AG04449 (cell line): ENCODE results near the gene SYNJ2.

Experiments
- CTCF ChIA-PET: fragments of 350-600 bp; formaldehyde crosslinking; extraction: SDS; loops from one replicate; lab custom pipeline; 2021; ENCODE audit warnings: antibody characterized with exemption; lab: Yijun Ruan, JAX
- POLR2A ChIA-PET: fragments of 400-600, 350-600 bp; formaldehyde crosslinking; extraction: SDS; loops from one replicate; lab custom pipeline; 2020; ENCODE audit warnings: antibody characterized with exemption, inconsistent platforms; lab: Yijun Ruan, JAX
- DNase-seq: peaks from one replicate; pipeline ENCODE4 v3.0.0-alpha.2; 2010; ENCODE audit warnings: low read depth, low spot score
- H3K4me3 ChIP-seq: 2 replicates; pipeline ENCODE4 v1.5.1; 2011; ENCODE audit warnings: low read depth, mild to moderate bottlenecking, control low read depth, low read length
- TF ChIP-seq, protein P1 (sequence below): IDR thresholded peaks from one replicate; pipeline ENCODE4 v1.5.1; 2011; ENCODE audit warnings: mild to moderate bottlenecking, moderate library complexity, low read length, control low read depth, inconsistent platforms; ENCODE audit not compliant: insufficient read depth; ENCODE audit errors: missing control alignments

SYNJ2 gene

DNA sequence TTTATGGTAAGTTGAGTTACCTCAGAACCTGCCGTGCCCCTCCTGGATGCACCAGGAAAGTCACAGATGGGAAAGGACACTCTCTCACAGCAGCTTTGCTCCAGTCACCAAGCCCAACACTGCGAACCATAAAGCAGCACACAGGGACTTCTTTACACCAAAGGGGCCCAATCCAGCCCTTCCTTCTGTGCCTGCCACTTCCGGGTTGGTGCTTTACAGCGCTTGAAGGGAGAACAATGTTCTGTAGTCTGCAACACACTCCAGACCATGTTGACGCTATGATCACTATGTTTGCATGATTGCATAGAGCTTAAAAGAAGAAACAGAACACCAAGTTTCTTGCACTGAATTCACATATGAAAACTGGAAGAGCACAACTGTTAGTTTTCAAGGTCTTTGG is 129.3 kb downstream of the SYNJ2 start:
- no peak for DNase-seq
- TF ChIP-seq, protein P1, sequence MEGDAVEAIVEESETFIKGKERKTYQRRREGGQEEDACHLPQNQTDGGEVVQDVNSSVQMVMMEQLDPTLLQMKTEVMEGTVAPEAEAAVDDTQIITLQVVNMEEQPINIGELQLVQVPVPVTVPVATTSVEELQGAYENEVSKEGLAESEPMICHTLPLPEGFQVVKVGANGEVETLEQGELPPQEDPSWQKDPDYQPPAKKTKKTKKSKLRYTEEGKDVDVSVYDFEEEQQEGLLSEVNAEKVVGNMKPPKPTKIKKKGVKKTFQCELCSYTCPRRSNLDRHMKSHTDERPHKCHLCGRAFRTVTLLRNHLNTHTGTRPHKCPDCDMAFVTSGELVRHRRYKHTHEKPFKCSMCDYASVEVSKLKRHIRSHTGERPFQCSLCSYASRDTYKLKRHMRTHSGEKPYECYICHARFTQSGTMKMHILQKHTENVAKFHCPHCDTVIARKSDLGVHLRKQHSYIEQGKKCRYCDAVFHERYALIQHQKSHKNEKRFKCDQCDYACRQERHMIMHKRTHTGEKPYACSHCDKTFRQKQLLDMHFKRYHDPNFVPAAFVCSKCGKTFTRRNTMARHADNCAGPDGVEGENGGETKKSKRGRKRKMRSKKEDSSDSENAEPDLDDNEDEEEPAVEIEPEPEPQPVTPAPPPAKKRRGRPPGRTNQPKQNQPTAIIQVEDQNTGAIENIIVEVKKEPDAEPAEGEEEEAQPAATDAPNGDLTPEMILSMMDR, result no peak
- no peak overlapping the region for H3K4me3 ChIP-seq
- CTCF ChIA-PET, result interaction anchor here (0.9 to 1.8 kb wide), 5 partner anchors 8 to 39 kb away, joined by 3 to 4 read pairs (median 3); no protein-coding TSS in a partner anchor
- POLR2A ChIA-PET, result no interaction called here

DNA sequence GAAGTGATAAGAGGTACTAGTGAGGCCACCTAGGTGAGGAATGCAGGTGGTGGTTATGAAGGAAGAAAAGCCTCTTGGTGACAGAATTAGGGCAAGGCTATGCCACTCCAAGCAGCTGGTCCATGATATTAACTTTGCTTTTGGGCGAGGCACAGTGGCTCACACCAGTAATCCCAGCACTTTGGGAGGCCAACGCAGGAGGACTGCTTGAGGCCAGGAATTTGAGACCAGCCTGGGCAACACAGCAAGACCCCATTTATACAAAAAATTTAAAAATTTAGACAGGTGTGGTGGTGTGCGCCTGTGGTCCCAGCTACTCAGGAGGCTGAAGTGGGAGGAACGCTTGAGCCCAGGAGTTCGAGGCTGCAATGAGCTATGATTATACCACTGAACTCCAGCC is 130.3 kb downstream of the SYNJ2 start:
- H3K4me3 ChIP-seq, result no peak overlapping the region
- ChIA-PET POLR2A (no interaction called here), CTCF (interaction anchor here (0.9 to 1.5 kb wide), 4 partner anchors 14 to 22 kb away, joined by 3 to 4 read pairs (median 3); no protein-coding TSS in a partner anchor)
- no peak for DNase-seq
- TF ChIP-seq, protein P1, result no peak

DNA sequence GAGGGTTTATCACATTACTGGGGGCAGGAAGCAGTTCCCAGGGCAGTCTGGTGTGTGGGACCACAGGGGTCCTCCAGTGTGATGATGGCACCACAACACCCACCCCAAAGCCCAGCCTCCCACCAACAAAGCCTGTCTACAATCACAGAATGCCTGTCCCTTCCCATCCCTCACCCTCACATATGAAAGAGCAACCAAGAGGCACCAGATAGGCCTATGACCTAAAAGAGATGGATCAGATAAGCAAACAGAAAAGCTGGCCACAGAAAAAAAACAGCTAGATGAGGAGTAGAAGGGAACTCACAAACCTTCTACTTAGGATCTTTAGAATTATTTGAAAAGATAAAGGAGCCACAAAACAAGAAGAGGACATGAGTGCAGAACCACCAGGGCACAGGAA is 132.1 kb downstream of the SYNJ2 start:
- no peak overlapping the region for H3K4me3 ChIP-seq
- TF ChIP-seq, protein P1, result no peak
- DNase-seq, result no peak
- POLR2A ChIA-PET, result no interaction called here
- CTCF ChIA-PET, result interaction anchor here (1.3 kb wide), 1 partner anchor 18 kb away, joined by 4 read pairs; no protein-coding TSS in a partner anchor

- DNase-seq, result no peak
- no peak overlapping the region for H3K4me3 ChIP-seq
- ChIA-PET CTCF (no interaction called here), POLR2A (no interaction called here)
- TF ChIP-seq, protein P1, result no peak
Observed at GRCh38 chr6:158115102-158115501, 133.4 kb downstream of the SYNJ2 start.

DNA sequence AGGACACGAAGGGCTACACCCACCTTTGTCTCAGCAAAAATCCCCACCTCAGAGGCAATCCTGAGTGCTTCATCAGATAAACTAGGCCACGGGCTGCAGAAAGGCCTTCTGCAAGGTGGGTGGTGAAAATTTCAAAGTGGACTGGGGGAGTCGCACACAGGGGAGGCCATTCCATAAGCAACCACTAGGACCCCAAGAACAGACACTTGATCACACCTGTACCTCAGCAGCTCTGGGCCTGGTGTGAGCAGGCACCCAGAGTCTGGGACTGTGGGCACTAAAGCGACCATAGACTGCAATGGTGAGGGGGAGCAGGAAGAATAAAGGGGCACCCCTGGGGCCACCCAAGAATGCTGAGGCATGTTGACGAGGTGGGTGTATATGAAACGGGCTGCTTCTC is 133.8 kb downstream of the SYNJ2 start:
- DNase-seq, result no peak
- TF ChIP-seq, protein P1, result no peak
- H3K4me3 ChIP-seq, result no peak overlapping the region
- ChIA-PET CTCF (no interaction called here), POLR2A (no interaction called here)

- ChIA-PET POLR2A (no interaction called here), CTCF (interaction anchor here (0.7 kb wide), 1 partner anchor 8 kb away, joined by 3 read pairs; no protein-coding TSS in a partner anchor)
- TF ChIP-seq, protein P1, result no peak
- DNase-seq, result no peak
- no peak overlapping the region for H3K4me3 ChIP-seq
Observed at GRCh38 chr6:158118886-158119285, 137.2 kb downstream of the SYNJ2 start.
